Trophoblast cell (in vitro differentiated cells and primary cell): Measurements from ENCODE around the gene MYT1.

Experiments used
- DNase-seq, 2 donors: peaks; one replicate each; pipeline ENCODE4 v3.0.0-alpha.2; 2016
- H2AFZ ChIP-seq: 2 replicates; pipeline ENCODE4 v1.6.1; 2013; ENCODE audit warnings: low read length, moderate library complexity, mild to moderate bottlenecking; ENCODE audit not compliant: insufficient read depth, poor library complexity
- H2AK5ac ChIP-seq: 2 replicates; pipeline ENCODE4 v1.6.1; 2013; ENCODE audit warnings: mild to moderate bottlenecking, low read length
- H2BK120ac ChIP-seq: 2 replicates; pipeline ENCODE4 v1.6.1; 2013; ENCODE audit warnings: low read length, mild to moderate bottlenecking, moderate library complexity; ENCODE audit not compliant: insufficient read depth, poor library complexity
- H2BK12ac ChIP-seq: 2 replicates; pipeline ENCODE4 v1.6.1; 2013; ENCODE audit warnings: mild to moderate bottlenecking, low read length, moderate library complexity
- H2BK5ac ChIP-seq: 2 replicates; pipeline ENCODE4 v1.6.1; 2013; ENCODE audit warnings: low read length, low read depth, moderate library complexity, mild to moderate bottlenecking; ENCODE audit not compliant: poor library complexity
- H3K14ac ChIP-seq: 2 replicates; pipeline ENCODE4 v1.6.1; 2013; ENCODE audit warnings: mild to moderate bottlenecking, low read length
- H3K18ac ChIP-seq: 2 replicates; pipeline ENCODE4 v1.6.1; 2013; ENCODE audit warnings: mild to moderate bottlenecking, low read length
- H3K23ac ChIP-seq: 2 replicates; pipeline ENCODE4 v1.6.1; 2013; ENCODE audit warnings: low read length
- H3K27ac ChIP-seq: 2 replicates; pipeline ENCODE4 v1.5.1; 2013; ENCODE audit warnings: low read depth, mild to moderate bottlenecking, inconsistent platforms, low read length, moderate library complexity
- H3K27me3 ChIP-seq: 2 replicates; pipeline ENCODE4 v1.6.1; 2013; ENCODE audit warnings: inconsistent platforms, mild to moderate bottlenecking, low read length, moderate library complexity; ENCODE audit not compliant: insufficient read depth
- H3K36me3 ChIP-seq, 2 experiments: 1 replicate in 1 of 2; 2 replicates in 1 of 2; pipeline ENCODE4 v1.6.1; 2013; ENCODE audit warnings: low read length in 2 of 2, mild to moderate bottlenecking in 2 of 2, moderate library complexity in 1 of 2; ENCODE audit not compliant: insufficient read depth in 2 of 2, control insufficient read depth in 1 of 2
- H3K4ac ChIP-seq: 2 replicates; pipeline ENCODE4 v1.6.1; 2013; ENCODE audit warnings: low read depth, mild to moderate bottlenecking, low read length, moderate library complexity
- H3K4me1 ChIP-seq, 2 experiments: 1 replicate in 1 of 2; 2 replicates in 1 of 2; pipeline ENCODE4 v1.6.1; 2013; ENCODE audit warnings: low read length in 2 of 2, mild to moderate bottlenecking in 2 of 2, moderate library complexity in 1 of 2; ENCODE audit not compliant: insufficient read depth in 2 of 2, control insufficient read depth in 1 of 2
- H3K4me2 ChIP-seq: 2 replicates; pipeline ENCODE4 v1.6.1; 2013; ENCODE audit warnings: inconsistent platforms, mild to moderate bottlenecking, low read length, moderate library complexity
- H3K4me3 ChIP-seq: 2 replicates; pipeline ENCODE4 v1.5.1; 2013; ENCODE audit warnings: mild to moderate bottlenecking, low read depth, low read length, inconsistent platforms
- H3K79me1 ChIP-seq: one replicate; pipeline ENCODE4 v1.6.1; 2013; ENCODE audit warnings: low read length
- H3K79me2 ChIP-seq: 2 replicates; pipeline ENCODE4 v1.6.1; 2013; ENCODE audit warnings: low read length, mild to moderate bottlenecking; ENCODE audit not compliant: control insufficient read depth, insufficient read depth, poor library complexity
- H3K9ac ChIP-seq: 2 replicates; pipeline ENCODE4 v1.6.1; 2013; ENCODE audit warnings: mild to moderate bottlenecking, low read length
- H3K9me3 ChIP-seq: 2 replicates; pipeline ENCODE4 v1.6.1; 2013; ENCODE audit warnings: low read depth, mild to moderate bottlenecking, control low read depth, inconsistent platforms, low read length; ENCODE audit not compliant: insufficient read depth
- H4K12ac ChIP-seq: 2 replicates; pipeline ENCODE4 v1.6.1; 2013; ENCODE audit warnings: low read depth, mild to moderate bottlenecking, low read length, moderate library complexity
- H4K8ac ChIP-seq: 2 replicates; pipeline ENCODE4 v1.6.1; 2013; ENCODE audit warnings: low read depth, mild to moderate bottlenecking, low read length, moderate library complexity
- H4K91ac ChIP-seq: one replicate; pipeline ENCODE4 v1.6.1; 2013; ENCODE audit warnings: low read depth, mild to moderate bottlenecking, low read length, moderate library complexity
- WGBS: extraction: QIAGEN DNeasy Blood & Tissue Kit; methylation state at CpG from one replicate; pipeline ENCODE4 v1.1.7; 2013; ENCODE audit warnings: missing lambda C conversion rate; ENCODE audit not compliant: insufficient read length, insufficient coverage; ENCODE audit errors: extremely low coverage; 5-methylcytosine and 5-hydroxymethylcytosine counted together

MYT1 gene

GRCh38 chr20:64196847-64197306 lies 32.6 kb downstream of the MYT1 start:
- Histone ChIP-seq H3K23ac (no peak overlapping the region), H2BK120ac (no peak overlapping the region), H3K79me1 (no peaks in the 10 kb centered on the region), H2BK5ac (no peak overlapping the region), H3K36me3 (no peaks in the 10 kb centered on the region), H3K9me3 (peaks cover 7% of the 10 kb centered on the region), H3K79me2 (no peaks in the 10 kb centered on the region), H3K4me2 (no peak overlapping the region), H3K14ac (no peak overlapping the region), H3K18ac (no peak overlapping the region), H2AK5ac (no peak overlapping the region), H2BK12ac (no peak overlapping the region), H3K9ac (no peak overlapping the region), H3K4me1 (no peaks in the 10 kb centered on the region), H4K8ac (no peak overlapping the region), H3K27me3 (no peaks in the 10 kb centered on the region), H4K91ac (no peak overlapping the region), H4K12ac (no peak overlapping the region), H3K4me3 (no peak overlapping the region), H3K27ac (no peak overlapping the region), H3K4ac (no peak overlapping the region), H2AFZ (no peak overlapping the region)
- no peak for DNase-seq
- WGBS: no CpG with 5 or more reads among the region's 11 CpGs

GRCh38 chr20:64198347-64198746 lies 34.1 kb downstream of the MYT1 start:
- no peak overlapping the region for H3K4ac ChIP-seq
- H3K23ac ChIP-seq: no peak overlapping the region
- no peak for DNase-seq
- H4K8ac ChIP-seq: no peak overlapping the region
- H2AK5ac ChIP-seq: no peak overlapping the region
- no CpG with 5 or more reads among the region's 9 CpGs for WGBS
- H3K18ac ChIP-seq: no peak overlapping the region
- H3K27ac ChIP-seq: no peak overlapping the region
- no peak overlapping the region for H4K91ac ChIP-seq
- no peak overlapping the region for H2BK120ac ChIP-seq
- H4K12ac ChIP-seq: no peak overlapping the region
- H3K9ac ChIP-seq: no peak overlapping the region
- no peak overlapping the region for H3K4me3 ChIP-seq
- H3K79me1 ChIP-seq: no peaks in the 10 kb centered on the region
- H3K27me3 ChIP-seq: no peaks in the 10 kb centered on the region
- no peak overlapping the region for H3K4me2 ChIP-seq
- peaks cover 8% of the 10 kb centered on the region for H3K9me3 ChIP-seq
- no peak overlapping the region for H3K14ac ChIP-seq
- H3K79me2 ChIP-seq: no peaks in the 10 kb centered on the region
- no peak overlapping the region for H2BK12ac ChIP-seq
- no peak overlapping the region for H2BK5ac ChIP-seq
- H3K36me3 ChIP-seq: no peaks in the 10 kb centered on the region
- H3K4me1 ChIP-seq: no peaks in the 10 kb centered on the region
- no peak overlapping the region for H2AFZ ChIP-seq

- Histone ChIP-seq H2BK5ac (no peak overlapping the region), H3K27me3 (no peaks in the 10 kb centered on the region), H3K4me2 (no peak overlapping the region), H3K14ac (no peak overlapping the region), H2BK120ac (no peak overlapping the region), H3K79me2 (no peaks in the 10 kb centered on the region), H2AK5ac (no peak overlapping the region), H4K91ac (no peak overlapping the region), H3K23ac (no peak overlapping the region), H4K12ac (no peak overlapping the region), H3K27ac (no peak overlapping the region), H3K4ac (no peak overlapping the region), H2AFZ (no peak overlapping the region), H4K8ac (no peak overlapping the region), H3K36me3 (no peaks in the 10 kb centered on the region), H3K18ac (no peak overlapping the region), H3K9ac (no peak overlapping the region), H3K4me3 (no peak overlapping the region), H3K79me1 (no peaks in the 10 kb centered on the region), H2BK12ac (no peak overlapping the region), H3K9me3 (peaks cover 8% of the 10 kb centered on the region), H3K4me1 (no peaks in the 10 kb centered on the region)
- no CpG with 5 or more reads among the region's 8 CpGs for WGBS
- no peak for DNase-seq
Observed at GRCh38 chr20:64199395-64199794, 35.1 kb downstream of the MYT1 start.

GRCh38 chr20:64200740-64201139 lies 36.5 kb downstream of the MYT1 start:
- DNase-seq: no peak
- H3K18ac ChIP-seq: no peak overlapping the region
- H3K4me1 ChIP-seq: no peaks in the 10 kb centered on the region
- H4K91ac ChIP-seq: no peak overlapping the region
- H3K9me3 ChIP-seq: peaks cover 8% of the 10 kb centered on the region
- H4K12ac ChIP-seq: no peak overlapping the region
- no peaks in the 10 kb centered on the region for H3K79me1 ChIP-seq
- no peak overlapping the region for H3K27ac ChIP-seq
- no peak overlapping the region for H2AFZ ChIP-seq
- no peak overlapping the region for H3K4me2 ChIP-seq
- H3K27me3 ChIP-seq: no peaks in the 10 kb centered on the region
- no peaks in the 10 kb centered on the region for H3K79me2 ChIP-seq
- H2BK120ac ChIP-seq: no peak overlapping the region
- no peak overlapping the region for H2BK5ac ChIP-seq
- H3K4ac ChIP-seq: no peak overlapping the region
- no peak overlapping the region for H2BK12ac ChIP-seq
- no peak overlapping the region for H4K8ac ChIP-seq
- no peaks in the 10 kb centered on the region for H3K36me3 ChIP-seq
- H2AK5ac ChIP-seq: no peak overlapping the region
- no CpG with 5 or more reads among the region's 16 CpGs for WGBS
- no peak overlapping the region for H3K14ac ChIP-seq
- no peak overlapping the region for H3K9ac ChIP-seq
- no peak overlapping the region for H3K4me3 ChIP-seq
- no peak overlapping the region for H3K23ac ChIP-seq
